ENCODE data around the gene SPG11. TPM values are rescaled to one million over a fixed set of nuclear protein-coding genes. Genes with fewer than 3 reads are reported as not detected.

The SPG11 gene
- total and polyA plus RNA-seq, 9 of the 15 experiments (the other 6 are each of a cell fraction or from before 2014, with no cell fraction given), result 23.3 to 71.2 (median 45.6) TPM

- no peak for TF ChIP-seq ZBTB34 (CRISPR knock-in tag; IDR thresholded peaks at IDR 0.05)
Observed at GRCh38 chr15:44535523-44536301, 127.8 kb downstream of the SPG11 start (continued).

GRCh38 chr15:44535092-44535491 lies 128.4 kb downstream of the SPG11 start:
- TF ChIP-seq CREBBP (IDR thresholded peaks at IDR 0.05; ENCODE audit: low read depth, low read length) (no peak), RFX7 (CRISPR knock-in tag; IDR thresholded peaks at IDR 0.05) (no peak), ZEB2 (IDR thresholded peaks at IDR 0.05) (no peak), RERE (CRISPR knock-in tag; IDR thresholded peaks at IDR 0.05; ENCODE audit: borderline replicate concordance) (no peak), ID3 (CRISPR knock-in tag; IDR thresholded peaks at IDR 0.05) (no peak), ID3 (tag; IDR thresholded peaks at IDR 0.05) (no peak)
- H3K9me1 ChIP-seq (ENCODE audit: control insufficient read depth, insufficient read depth, low read length), result no peaks in the 10 kb centered on the region
- H4K20me1 ChIP-seq (replicated peaks; ENCODE audit: control insufficient read depth, insufficient read depth, low read length), result 0 out of 2 replicates have a peak, but pooled peaks cover 5% of the 10 kb centered on the region
- FAIRE-seq, result no peak
- H3K4me2 ChIP-seq (ENCODE audit: insufficient read depth, low read length), result 0 out of 2 replicates have a peak overlapping the region, but pooled peaks have one; percentile 97
- ATAC-seq, result no peak
- no peaks in the 10 kb centered on the region for H3K9me3 ChIP-seq (replicated peaks; ENCODE audit: control insufficient read depth, insufficient read depth, low read depth, low read length)
- no TSS peak for BruUV-seq (replicated peaks)
- no peaks in the 10 kb centered on the region for H3K27me3 ChIP-seq (ENCODE audit: control insufficient read depth in 2 of 2, insufficient read depth in 2 of 2, low read length in 2 of 2)
- no peak overlapping the region for H2AFZ ChIP-seq (ENCODE audit: low read depth, low read length)
- intact Hi-C loops (cut with micrococcal nuclease) (loop anchor here (10.0 kb wide), 1 partner anchor 320 kb away; no protein-coding TSS in a partner anchor), in situ Hi-C loops (cut with MboI) (no loop called here)
- H3K36me3 ChIP-seq (ENCODE audit: control insufficient read depth, insufficient read depth, low read length), result peaks cover 27% of the 10 kb centered on the region
- H3K4me3 ChIP-seq, result peak overlapping the region; percentile 99; the same call in 1 of the 2 replicates
- DNase-seq (ENCODE audit: extremely low read depth in 1 of 4, low spot score in 3 of 4), result no peak
- H3K79me2 ChIP-seq (ENCODE audit: control insufficient read depth, insufficient read depth, low read length), result peaks cover 51% of the 10 kb centered on the region
- 92% methylated on average over 8 of the region's 8 CpGs for WGBS (ENCODE audit: insufficient coverage, low coverage, missing lambda C conversion rate)
- H3K4me1 ChIP-seq (replicated peaks in 1 of 2; ENCODE audit: control insufficient read depth in 2 of 2, insufficient read depth in 2 of 2, low read length in 2 of 2), result peaks cover 0 to 23% of the 10 kb centered on the region in 2 experiments; a peak in 4 of 5 replicates
- H3K27ac ChIP-seq (ENCODE audit: extremely low read depth, low read depth, low read length), result no peak overlapping the region
- ChIA-PET POLR2A (no interaction called here), CTCF (ENCODE audit: low intra/inter-chr PET ratio) (no interaction called here)
- H3K9ac ChIP-seq (ENCODE audit: insufficient read depth in 1 of 2, low read depth in 2 of 2, low read length in 2 of 2), result no peak overlapping the region

Measured in K562 (cell line).